ENCODE measurements around the gene UFD1. TPM values are rescaled to one million over a fixed set of nuclear protein-coding genes. Genes with fewer than 3 reads are reported as not detected.

The UFD1 gene
- total RNA-seq, 2 experiments from 2014 or later = 68.5 to 77.4 TPM

DNA sequence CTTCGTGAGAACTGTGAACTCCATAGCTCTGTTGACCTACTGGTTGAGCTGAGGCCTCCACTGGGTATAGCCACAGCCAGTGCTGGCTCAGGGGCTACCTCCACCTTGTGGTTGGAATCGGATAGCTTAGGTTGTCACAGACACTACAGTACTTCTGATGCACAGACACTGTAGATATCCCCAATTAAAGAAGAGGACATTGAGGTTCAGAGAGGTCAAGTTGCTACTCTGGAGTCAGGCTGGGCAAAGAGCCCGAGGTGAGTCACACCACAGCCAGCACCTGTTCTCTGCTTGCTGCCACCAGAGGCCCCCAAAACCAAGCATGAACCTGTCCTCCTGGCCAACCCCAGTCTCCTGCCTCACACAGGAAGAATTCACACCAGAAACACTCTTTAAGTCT is 5.4 kb downstream of the UFD1 start:
- no peak for ATAC-seq (ENCODE audit: poor library complexity)
- Histone ChIP-seq H3K27ac (ENCODE audit: low read depth in 1 of 2, low read length in 2 of 2) (no peak overlapping the region), H3K36me3 (ENCODE audit: insufficient read depth, low read length) (peaks cover 73% of the 10 kb centered on the region), H3K4me1 (ENCODE audit: insufficient read depth, low read length) (peaks cover 16% of the 10 kb centered on the region), H3K27me3 (ENCODE audit: control insufficient read depth in 1 of 2, insufficient read depth in 2 of 2, low read length in 2 of 2) (no peaks in the 10 kb centered on the region), H3K9me3 (ENCODE audit: control insufficient read depth in 1 of 2, insufficient read depth in 1 of 2, low read length in 2 of 2) (no peaks in the 10 kb centered on the region), H3K4me3 (ENCODE audit: low read length) (no peak overlapping the region)
- no peak for DNase-seq
- H3K27ac Mint-ChIP-seq = no peak overlapping the region
- no peaks in the 10 kb centered on the region for H3K27me3 Mint-ChIP-seq
- peaks cover 22% of the 10 kb centered on the region for H3K4me1 Mint-ChIP-seq (ENCODE audit: low read depth)
- TF ChIP-seq, protein P1, sequence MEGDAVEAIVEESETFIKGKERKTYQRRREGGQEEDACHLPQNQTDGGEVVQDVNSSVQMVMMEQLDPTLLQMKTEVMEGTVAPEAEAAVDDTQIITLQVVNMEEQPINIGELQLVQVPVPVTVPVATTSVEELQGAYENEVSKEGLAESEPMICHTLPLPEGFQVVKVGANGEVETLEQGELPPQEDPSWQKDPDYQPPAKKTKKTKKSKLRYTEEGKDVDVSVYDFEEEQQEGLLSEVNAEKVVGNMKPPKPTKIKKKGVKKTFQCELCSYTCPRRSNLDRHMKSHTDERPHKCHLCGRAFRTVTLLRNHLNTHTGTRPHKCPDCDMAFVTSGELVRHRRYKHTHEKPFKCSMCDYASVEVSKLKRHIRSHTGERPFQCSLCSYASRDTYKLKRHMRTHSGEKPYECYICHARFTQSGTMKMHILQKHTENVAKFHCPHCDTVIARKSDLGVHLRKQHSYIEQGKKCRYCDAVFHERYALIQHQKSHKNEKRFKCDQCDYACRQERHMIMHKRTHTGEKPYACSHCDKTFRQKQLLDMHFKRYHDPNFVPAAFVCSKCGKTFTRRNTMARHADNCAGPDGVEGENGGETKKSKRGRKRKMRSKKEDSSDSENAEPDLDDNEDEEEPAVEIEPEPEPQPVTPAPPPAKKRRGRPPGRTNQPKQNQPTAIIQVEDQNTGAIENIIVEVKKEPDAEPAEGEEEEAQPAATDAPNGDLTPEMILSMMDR (IDR thresholded peaks at IDR 0.05) = no peak
- intact Hi-C loops (cut with DNase I, micrococcal nuclease) = loop anchor here in 1 of 2 experiments (10.0 kb wide), 1 partner anchor 329 kb away; the partner anchor contains the start of gene ESS2
- H3K4me3 Mint-ChIP-seq = no peak overlapping the region
- ChIA-PET POLR2A (no interaction called here), CTCF (interaction anchor here (1.7 kb wide), 1 partner anchor 156 kb away, joined by 5 read pairs; no protein-coding TSS in a partner anchor)
- H3K36me3 Mint-ChIP-seq (ENCODE audit: low read depth) = peaks cover 72% of the 10 kb centered on the region
- H3K9me3 Mint-ChIP-seq = no peaks in the 10 kb centered on the region

- no peak for DNase-seq
- H3K4me1 Mint-ChIP-seq (ENCODE audit: low read depth) = peaks cover 11% of the 10 kb centered on the region
- H3K9me3 Mint-ChIP-seq = no peaks in the 10 kb centered on the region
- Histone ChIP-seq H3K4me1 (ENCODE audit: insufficient read depth, low read length) (peaks cover 8% of the 10 kb centered on the region), H3K4me3 (ENCODE audit: low read length) (no peak overlapping the region), H3K9me3 (ENCODE audit: control insufficient read depth in 1 of 2, insufficient read depth in 1 of 2, low read length in 2 of 2) (no peaks in the 10 kb centered on the region), H3K36me3 (ENCODE audit: insufficient read depth, low read length) (peaks cover 87% of the 10 kb centered on the region), H3K27me3 (ENCODE audit: control insufficient read depth in 1 of 2, insufficient read depth in 2 of 2, low read length in 2 of 2) (no peaks in the 10 kb centered on the region), H3K27ac (ENCODE audit: low read depth in 1 of 2, low read length in 2 of 2) (no peak overlapping the region)
- POLR2A ChIA-PET = no interaction called here
- H3K36me3 Mint-ChIP-seq (ENCODE audit: low read depth) = peaks cover 85% of the 10 kb centered on the region
- intact Hi-C loops (cut with DNase I, micrococcal nuclease) = loop anchor here in 1 of 2 experiments (10.0 kb wide), 1 partner anchor 327 kb away; the partner anchor contains the start of gene ESS2
- H3K27me3 Mint-ChIP-seq = no peaks in the 10 kb centered on the region
- no peak overlapping the region for H3K4me3 Mint-ChIP-seq
- no peak overlapping the region for H3K27ac Mint-ChIP-seq
- ATAC-seq (ENCODE audit: poor library complexity) = no peak
- CTCF ChIA-PET = no interaction called here
- TF ChIP-seq, protein P1 (IDR thresholded peaks at IDR 0.05) = no peak
Observed at GRCh38 chr22:19472233-19472632, 6.8 kb downstream of the UFD1 start.

GRCh38 chr22:19471572-19471971 is 7.4 kb downstream of the UFD1 start:
- Mint-ChIP-seq H3K27me3 (no peaks in the 10 kb centered on the region), H3K36me3 (ENCODE audit: low read depth) (peaks cover 92% of the 10 kb centered on the region), H3K27ac (no peak overlapping the region), H3K4me1 (ENCODE audit: low read depth) (peaks cover 8% of the 10 kb centered on the region), H3K4me3 (no peak overlapping the region), H3K9me3 (no peaks in the 10 kb centered on the region)
- Histone ChIP-seq H3K27me3 (ENCODE audit: control insufficient read depth in 1 of 2, insufficient read depth in 2 of 2, low read length in 2 of 2) (no peaks in the 10 kb centered on the region), H3K27ac (ENCODE audit: low read depth in 1 of 2, low read length in 2 of 2) (no peak overlapping the region), H3K9me3 (ENCODE audit: control insufficient read depth in 1 of 2, insufficient read depth in 1 of 2, low read length in 2 of 2) (no peaks in the 10 kb centered on the region), H3K4me3 (ENCODE audit: low read length) (no peak overlapping the region), H3K4me1 (ENCODE audit: insufficient read depth, low read length) (peaks cover 8% of the 10 kb centered on the region), H3K36me3 (ENCODE audit: insufficient read depth, low read length) (peaks cover 93% of the 10 kb centered on the region)
- ChIA-PET CTCF (no interaction called here), POLR2A (no interaction called here)
- no peak for DNase-seq
- intact Hi-C loops (cut with DNase I, micrococcal nuclease) = loop anchor here in 1 of 2 experiments (10.0 kb wide), 1 partner anchor 327 kb away; the partner anchor contains the start of gene ESS2
- TF ChIP-seq, protein P1 (IDR thresholded peaks at IDR 0.05) = no peak
- no peak for ATAC-seq (ENCODE audit: poor library complexity)

All from CD4-positive, alpha-beta T cell (primary cell).